T-helper 17 cell (primary cell): ENCODE results near the gene TXN. TPM values are rescaled to one million over a fixed set of nuclear protein-coding genes. Genes with fewer than 3 reads are reported as not detected.
"Not testable (repeated sequence)": the region's sequence is repeated elsewhere in the genome, so short reads cannot be mapped to it uniquely, and the experiment has no call there.

Experiments
- ATAC-seq: fragments of 150-1000 bp; cut with Tn5 transposase; 2 replicates; pipeline ENCODE4 v1.10.0; 2021; ENCODE audit warnings: mild to moderate bottlenecking, moderate library complexity
- DNase-seq, 3 donors: peaks; one replicate each; pipeline versions ENCODE4 v3.0.0 to v3.0.0-alpha.2; 2020 to 2021
- H3K9me3 ChIP-seq: one replicate; pipeline ENCODE4 v1.7.0; 2013; ENCODE audit warnings: low read length, mild to moderate bottlenecking; ENCODE audit not compliant: control insufficient read depth, poor library complexity, severe bottlenecking
- H3K27ac Mint-ChIP-seq: one replicate; pipeline ENCODE4 v1.8.0; 2022; ENCODE audit warnings: mild to moderate bottlenecking, moderate library complexity, mixed read lengths
- H3K27me3 Mint-ChIP-seq: one replicate; pipeline ENCODE4 v1.8.0; 2022; ENCODE audit warnings: mixed read lengths
- H3K36me3 Mint-ChIP-seq: one replicate; pipeline ENCODE4 v1.8.0; 2022; ENCODE audit warnings: low read depth, mixed read lengths
- H3K4me1 Mint-ChIP-seq: one replicate; pipeline ENCODE4 v1.8.0; 2022; ENCODE audit warnings: mild to moderate bottlenecking, mixed read lengths
- H3K4me3 Mint-ChIP-seq: one replicate; pipeline ENCODE4 v1.8.0; 2022; ENCODE audit warnings: mild to moderate bottlenecking, moderate library complexity, mixed read lengths
- total RNA-seq, 4 donors: library from RNA in 2 of 4; stranded (reverse) in 2 of 4; gene quantifications; one replicate each; pipeline ENCODE4 v1.2.3 and lab custom pipeline; 2022 to 2026

TXN gene
- total RNA-seq, 2 donors from 2014 or later, result 55.4 to 102 TPM

DNA sequence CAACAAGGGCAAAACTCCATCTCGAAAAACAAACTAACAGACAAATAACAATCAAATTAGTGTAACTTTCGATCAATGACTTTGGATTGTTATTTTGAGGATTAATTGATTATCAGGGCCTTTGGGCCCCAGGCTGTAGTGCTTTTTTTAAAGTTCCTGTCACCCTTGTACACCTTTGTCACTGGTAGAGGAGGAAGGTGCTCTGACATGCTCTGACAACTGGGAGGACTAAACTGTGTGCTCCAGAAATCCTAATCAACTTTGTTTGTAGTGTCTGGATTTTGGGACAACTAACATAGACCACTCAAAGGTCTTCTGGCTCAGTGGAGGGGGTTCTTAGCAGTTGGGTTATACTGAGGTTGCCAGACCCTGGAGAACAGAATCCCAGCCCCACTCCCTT lies 1.8 kb downstream of the TXN start:
- Mint-ChIP-seq H3K4me1 (peaks cover 46% of the 10 kb centered on the region), H3K27me3 (no peaks in the 10 kb centered on the region), H3K36me3 (peaks cover 2% of the 10 kb centered on the region), H3K27ac (peak overlapping the region; percentile 94), H3K4me3 (peak overlapping the region; percentile 97)
- no peaks in the 10 kb centered on the region for H3K9me3 ChIP-seq
- no peak for DNase-seq
- ATAC-seq, result no peak

DNA sequence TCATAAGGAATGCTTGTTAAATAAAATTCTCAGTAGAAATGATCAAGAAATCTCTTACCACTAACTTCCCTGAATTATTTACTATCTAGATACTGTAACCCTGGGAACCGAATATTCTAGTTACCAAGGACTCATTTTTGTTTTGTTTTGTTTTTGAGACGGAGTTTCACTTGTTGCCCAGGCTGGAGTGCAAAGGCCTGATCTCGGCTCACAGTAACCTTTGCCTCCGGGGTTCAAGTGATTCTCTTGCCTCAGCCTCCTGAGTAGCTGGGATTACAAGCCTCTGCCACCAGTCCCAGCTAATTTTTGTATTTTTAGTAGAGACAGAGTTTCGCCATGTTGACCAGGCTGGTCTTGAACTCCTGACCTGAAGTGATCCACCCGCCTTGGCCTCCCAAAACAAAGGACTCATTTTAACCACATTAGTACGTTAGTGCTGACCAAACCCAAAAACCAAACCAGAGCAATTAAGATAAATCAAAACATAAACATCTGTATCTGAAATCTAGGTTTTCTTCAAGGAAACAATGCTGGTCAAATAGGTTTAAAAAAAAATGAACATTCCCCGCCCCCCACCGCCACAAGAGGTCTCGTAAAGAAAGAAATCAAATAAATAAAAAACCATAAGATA lies 3.7 kb downstream of the TXN start:
- Mint-ChIP-seq H3K36me3 (peaks cover 2% of the 10 kb centered on the region), H3K4me1 (peaks cover 42% of the 10 kb centered on the region), H3K4me3 (peak overlapping the region; percentile 53), H3K27ac (peak overlapping the region; percentile 94), H3K27me3 (no peaks in the 10 kb centered on the region)
- DNase-seq, result no peak
- ATAC-seq, result peak; percentile 3
- no peaks in the 10 kb centered on the region for H3K9me3 ChIP-seq

DNA sequence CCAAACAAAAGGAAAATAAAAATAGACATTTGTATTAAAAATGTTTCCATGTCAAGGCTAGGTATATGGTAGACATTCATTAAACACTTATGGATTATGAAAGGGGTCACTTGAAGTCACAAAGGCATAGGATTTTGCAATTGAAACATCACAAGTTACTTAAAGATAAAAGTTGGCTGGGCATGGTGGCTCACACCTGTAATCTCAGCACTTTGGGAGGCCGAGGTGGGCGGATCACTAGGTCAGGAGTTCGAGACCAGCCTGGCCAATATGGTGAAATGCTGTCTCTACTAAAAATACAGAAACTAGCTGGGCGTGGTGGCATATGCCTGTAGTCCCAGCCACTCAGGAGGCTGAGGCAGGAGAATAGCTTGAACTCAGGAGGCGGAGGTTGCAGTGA lies 4.5 kb downstream of the TXN start:
- not testable (repeated sequence) for DNase-seq, H3K36me3 Mint-ChIP-seq, H3K4me3 Mint-ChIP-seq, H3K9me3 ChIP-seq, H3K27me3 Mint-ChIP-seq, ATAC-seq
- Mint-ChIP-seq H3K27ac (peak overlapping the region; percentile 94), H3K4me1 (peaks cover 34% of the 10 kb centered on the region)

DNA sequence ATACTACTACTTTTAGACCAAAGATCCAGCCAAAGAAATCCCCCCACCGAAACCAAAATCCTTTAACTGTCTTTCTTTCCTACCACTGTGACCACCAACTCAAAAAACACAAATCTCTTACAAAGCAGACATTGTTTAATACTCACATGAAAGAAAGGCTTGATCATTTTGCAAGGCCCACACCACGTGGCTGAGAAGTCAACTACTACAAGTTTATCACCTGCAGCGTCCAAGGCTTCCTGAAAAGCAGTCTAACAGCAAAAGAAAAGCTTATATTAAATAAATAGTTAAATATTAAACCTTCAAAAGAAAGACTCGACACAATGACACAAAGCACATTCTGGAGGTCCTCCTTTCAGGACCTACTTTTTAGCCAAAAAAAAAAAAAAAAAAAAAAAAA lies 5.1 kb downstream of the TXN start:
- Mint-ChIP-seq H3K27ac (peak overlapping the region; percentile 94), H3K27me3 (no peaks in the 10 kb centered on the region), H3K4me1 (peaks cover 32% of the 10 kb centered on the region), H3K4me3 (no peak overlapping the region), H3K36me3 (peaks cover under 1% of the 10 kb centered on the region)
- DNase-seq (no peak), ATAC-seq (no peak)
- H3K9me3 ChIP-seq, result no peaks in the 10 kb centered on the region

DNA sequence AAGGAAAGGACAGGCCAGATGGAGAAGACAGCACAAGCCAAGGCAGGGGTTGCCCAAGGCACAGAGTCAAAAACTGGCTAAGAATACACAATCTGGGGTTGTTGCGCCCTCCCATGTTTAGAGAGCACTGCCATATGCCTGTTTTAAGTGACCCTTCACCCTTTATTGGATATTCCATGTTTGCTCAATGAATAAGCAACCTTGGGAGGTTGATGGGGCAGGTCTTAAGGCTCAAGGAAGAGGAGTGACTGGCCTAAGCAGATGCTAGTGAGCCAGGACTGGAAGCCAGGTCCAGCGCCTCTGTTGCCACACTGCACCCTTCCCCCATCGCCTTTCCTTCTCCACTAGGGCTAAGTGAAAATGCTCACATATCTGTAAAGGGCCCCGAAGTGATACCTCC lies 6.7 kb downstream of the TXN start:
- H3K9me3 ChIP-seq, result no peaks in the 10 kb centered on the region
- H3K4me3 Mint-ChIP-seq, result no peak overlapping the region
- no peak overlapping the region for H3K27ac Mint-ChIP-seq
- H3K36me3 Mint-ChIP-seq, result no peaks in the 10 kb centered on the region
- H3K27me3 Mint-ChIP-seq, result no peaks in the 10 kb centered on the region
- H3K4me1 Mint-ChIP-seq, result peaks cover 24% of the 10 kb centered on the region
- no peak for ATAC-seq
- DNase-seq, result no peak

DNA sequence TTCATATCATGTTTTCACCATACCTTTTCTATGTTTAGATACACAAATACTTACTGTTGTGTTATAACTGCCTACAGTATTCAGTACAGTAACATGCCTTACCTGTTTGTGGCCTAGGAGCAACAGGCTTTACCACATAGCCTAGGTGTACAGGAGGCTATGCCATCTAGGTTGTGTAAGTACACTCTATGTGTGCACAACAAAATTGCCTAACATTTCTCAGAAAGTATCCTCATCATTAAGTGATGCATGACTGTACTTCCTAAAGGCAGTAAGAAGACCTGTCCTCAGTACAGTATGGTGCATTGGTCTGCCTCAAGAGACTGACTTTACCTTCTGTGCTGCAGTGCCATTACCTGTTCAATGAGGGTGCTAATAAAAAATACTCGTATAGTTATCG lies 7.9 kb downstream of the TXN start:
- peaks cover 14% of the 10 kb centered on the region for H3K4me1 Mint-ChIP-seq
- no peak overlapping the region for H3K4me3 Mint-ChIP-seq
- H3K36me3 Mint-ChIP-seq, result no peaks in the 10 kb centered on the region
- ATAC-seq (no peak), DNase-seq (no peak)
- no peaks in the 10 kb centered on the region for H3K27me3 Mint-ChIP-seq
- no peak overlapping the region for H3K27ac Mint-ChIP-seq
- no peaks in the 10 kb centered on the region for H3K9me3 ChIP-seq

DNA sequence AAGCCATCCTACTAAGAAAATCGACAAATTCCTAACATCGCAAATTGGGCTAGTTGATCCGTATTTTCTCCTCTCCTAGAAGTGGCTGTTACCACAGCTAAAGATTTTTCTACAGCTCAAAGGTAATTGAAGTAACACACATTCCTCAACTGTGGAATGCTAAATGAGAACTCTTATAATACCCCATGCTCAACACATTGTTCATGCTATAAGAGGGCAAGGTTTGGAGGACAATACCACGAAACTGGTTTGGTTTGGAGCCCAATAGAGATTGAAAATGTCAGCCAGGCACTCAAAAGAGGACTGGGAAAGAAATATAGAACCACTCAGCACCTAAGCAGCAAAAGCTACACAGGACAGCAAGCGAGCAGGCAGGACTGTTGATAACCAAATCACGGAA lies 10.1 kb downstream of the TXN start:
- no peaks in the 10 kb centered on the region for H3K9me3 ChIP-seq
- H3K4me3 Mint-ChIP-seq, result no peak overlapping the region
- H3K27me3 Mint-ChIP-seq, result no peaks in the 10 kb centered on the region
- no peaks in the 10 kb centered on the region for H3K36me3 Mint-ChIP-seq
- DNase-seq (no peak), ATAC-seq (no peak)
- H3K27ac Mint-ChIP-seq, result no peak overlapping the region
- H3K4me1 Mint-ChIP-seq, result peaks cover 4% of the 10 kb centered on the region

DNA sequence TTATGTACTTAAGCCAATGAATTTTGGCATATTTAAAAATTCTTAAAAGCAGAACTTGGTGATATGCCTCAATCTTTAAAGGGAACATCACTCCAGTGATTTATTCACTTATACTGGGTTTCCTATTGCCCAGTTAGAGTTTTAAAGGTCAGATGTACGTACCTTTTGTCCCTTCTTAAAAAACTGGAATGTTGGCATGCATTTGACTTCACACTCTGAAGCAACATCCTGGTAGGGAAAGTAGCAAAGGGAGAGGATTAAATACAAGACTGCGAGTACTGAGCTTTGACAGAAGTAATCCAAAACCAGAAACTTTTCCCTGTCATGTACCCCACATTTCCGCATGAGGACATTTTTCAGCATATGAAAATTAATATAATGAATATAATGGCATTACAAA lies 11.7 kb downstream of the TXN start:
- no peaks in the 10 kb centered on the region for H3K9me3 ChIP-seq
- no peak for DNase-seq
- H3K4me1 Mint-ChIP-seq, result peaks cover 2% of the 10 kb centered on the region
- no peak overlapping the region for H3K27ac Mint-ChIP-seq
- H3K27me3 Mint-ChIP-seq, result no peaks in the 10 kb centered on the region
- no peak for ATAC-seq
- no peaks in the 10 kb centered on the region for H3K36me3 Mint-ChIP-seq
- H3K4me3 Mint-ChIP-seq, result no peak overlapping the region

DNA sequence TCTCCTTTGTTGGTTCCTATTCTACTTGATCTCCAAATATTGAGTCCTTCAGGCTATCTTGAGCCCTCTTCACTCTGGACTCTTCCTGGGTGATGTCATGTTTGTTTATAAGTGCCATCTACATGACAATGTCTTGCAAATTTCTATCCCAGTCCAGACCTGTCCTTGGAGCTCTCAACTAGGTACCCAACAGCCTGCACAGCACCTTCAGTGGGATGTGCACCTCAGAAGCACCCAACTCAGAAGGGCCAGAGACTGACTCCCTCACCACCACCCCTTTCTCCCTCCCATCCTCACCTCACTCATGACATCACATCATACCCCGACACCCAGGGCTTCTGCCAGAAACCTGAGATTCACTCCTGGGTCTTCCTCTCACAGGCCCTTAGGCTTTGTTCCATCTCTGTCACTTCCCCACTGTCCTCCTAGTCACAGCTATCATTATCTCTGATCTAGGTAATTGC lies 14.4 kb downstream of the TXN start:
- no peaks in the 10 kb centered on the region for H3K9me3 ChIP-seq
- Mint-ChIP-seq H3K27ac (no peak overlapping the region), H3K4me3 (no peak overlapping the region), H3K4me1 (no peaks in the 10 kb centered on the region), H3K27me3 (no peaks in the 10 kb centered on the region), H3K36me3 (no peaks in the 10 kb centered on the region)
- DNase-seq (no peak), ATAC-seq (peak; percentile 29)

DNA sequence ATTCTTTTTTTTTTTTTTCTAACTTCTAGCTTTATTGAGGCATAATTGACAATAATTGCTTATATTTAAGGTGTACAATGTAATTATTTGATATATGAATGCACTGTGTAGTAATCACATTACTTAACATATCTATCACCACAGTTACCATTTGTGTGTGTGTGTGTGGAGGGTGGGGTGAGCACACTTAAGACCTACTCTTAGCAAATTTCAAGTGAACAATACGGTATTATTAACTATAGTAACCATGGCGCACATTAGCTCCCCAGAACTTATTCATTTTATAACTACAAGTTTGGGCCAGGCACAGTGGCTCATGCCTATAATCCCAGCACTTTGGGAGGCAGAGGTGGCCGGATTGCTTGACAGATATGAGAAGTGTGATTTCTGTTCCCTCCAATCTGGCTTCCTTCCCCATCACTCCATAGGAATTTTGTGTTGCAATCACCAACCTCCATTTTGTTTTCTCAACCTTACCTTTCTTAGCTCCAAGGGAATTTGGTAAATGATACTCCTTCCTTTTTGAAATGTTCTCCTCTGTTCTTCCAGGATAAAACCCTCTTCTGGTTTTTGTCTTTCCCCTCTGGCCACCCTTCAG lies 14.9 kb downstream of the TXN start:
- DNase-seq (no peak), ATAC-seq (peak; percentile 21)
- Mint-ChIP-seq H3K27me3 (no peaks in the 10 kb centered on the region), H3K27ac (no peak overlapping the region), H3K36me3 (no peaks in the 10 kb centered on the region), H3K4me1 (no peaks in the 10 kb centered on the region), H3K4me3 (no peak overlapping the region)
- H3K9me3 ChIP-seq, result no peaks in the 10 kb centered on the region

DNA sequence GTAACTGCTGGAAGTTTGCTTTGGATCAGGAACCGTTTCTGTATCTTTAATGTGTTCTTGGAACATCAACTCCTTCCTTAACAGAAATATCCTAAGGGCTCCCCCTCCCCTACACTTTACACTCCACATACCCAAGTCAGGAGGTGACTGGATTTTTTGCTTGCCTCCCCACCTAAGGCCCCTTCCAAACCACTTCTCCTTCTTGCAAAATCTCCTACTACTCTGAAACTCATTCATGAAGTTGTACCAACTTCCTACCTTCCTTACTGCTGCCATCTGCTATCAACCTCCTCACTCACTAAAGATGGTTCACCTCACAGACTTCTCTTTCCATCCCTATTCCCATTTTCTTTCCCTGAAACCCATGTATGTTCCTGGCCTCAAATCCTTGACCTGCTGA lies 16.1 kb downstream of the TXN start:
- no peaks in the 10 kb centered on the region for H3K36me3 Mint-ChIP-seq
- no peaks in the 10 kb centered on the region for H3K27me3 Mint-ChIP-seq
- no peaks in the 10 kb centered on the region for H3K4me1 Mint-ChIP-seq
- peak; percentile 13 for ATAC-seq
- no peak for DNase-seq
- no peak overlapping the region for H3K27ac Mint-ChIP-seq
- H3K4me3 Mint-ChIP-seq, result no peak overlapping the region
- no peaks in the 10 kb centered on the region for H3K9me3 ChIP-seq

DNA sequence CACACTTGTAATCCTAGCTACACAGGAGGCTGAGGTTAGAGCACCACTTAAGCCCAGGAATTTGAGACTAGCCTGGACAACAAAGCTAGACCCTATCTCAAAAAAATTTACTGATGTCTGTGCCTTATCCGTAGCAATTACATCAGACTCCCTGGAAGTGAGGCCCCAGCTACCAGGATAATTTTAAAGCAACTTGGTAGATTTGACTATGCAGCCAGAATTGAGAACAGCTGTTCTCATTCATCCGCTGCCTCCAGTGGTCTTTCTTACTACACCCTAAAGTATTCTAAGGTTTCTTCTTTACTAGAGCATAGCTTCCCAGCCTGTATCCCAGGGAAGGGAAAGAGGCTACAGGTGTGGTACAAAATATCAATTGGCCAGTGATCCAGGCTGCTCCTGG lies 28.0 kb downstream of the TXN start:
- Mint-ChIP-seq H3K36me3 (no peaks in the 10 kb centered on the region), H3K27ac (no peak overlapping the region), H3K27me3 (no peaks in the 10 kb centered on the region), H3K4me1 (no peaks in the 10 kb centered on the region), H3K4me3 (no peak overlapping the region)
- H3K9me3 ChIP-seq, result no peaks in the 10 kb centered on the region
- DNase-seq (no peak), ATAC-seq (no peak)

DNA sequence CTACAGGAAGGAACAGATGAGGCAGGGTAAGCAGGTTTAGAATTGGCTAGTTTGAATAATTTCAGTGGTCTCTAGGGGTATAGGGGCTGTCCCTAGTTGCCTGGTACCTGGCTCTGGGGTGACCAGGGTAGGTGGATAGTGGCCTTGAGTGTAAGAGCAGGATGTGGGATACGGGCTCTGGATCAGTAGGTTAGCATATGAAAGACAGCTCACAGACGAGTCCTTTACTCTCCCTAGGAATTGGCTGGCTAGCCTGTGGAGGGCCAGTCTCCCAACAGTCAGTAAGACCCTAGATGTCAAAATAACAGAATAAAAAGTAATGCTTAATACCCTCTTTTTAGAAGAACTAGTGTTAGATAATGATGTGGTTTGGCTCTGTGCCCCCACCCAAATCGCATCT lies 31.7 kb downstream of the TXN start:
- Mint-ChIP-seq H3K4me1 (no peaks in the 10 kb centered on the region), H3K4me3 (no peak overlapping the region), H3K36me3 (no peaks in the 10 kb centered on the region), H3K27me3 (peaks cover 13% of the 10 kb centered on the region), H3K27ac (no peak overlapping the region)
- H3K9me3 ChIP-seq, result no peaks in the 10 kb centered on the region
- no peak for ATAC-seq
- no peak for DNase-seq

DNA sequence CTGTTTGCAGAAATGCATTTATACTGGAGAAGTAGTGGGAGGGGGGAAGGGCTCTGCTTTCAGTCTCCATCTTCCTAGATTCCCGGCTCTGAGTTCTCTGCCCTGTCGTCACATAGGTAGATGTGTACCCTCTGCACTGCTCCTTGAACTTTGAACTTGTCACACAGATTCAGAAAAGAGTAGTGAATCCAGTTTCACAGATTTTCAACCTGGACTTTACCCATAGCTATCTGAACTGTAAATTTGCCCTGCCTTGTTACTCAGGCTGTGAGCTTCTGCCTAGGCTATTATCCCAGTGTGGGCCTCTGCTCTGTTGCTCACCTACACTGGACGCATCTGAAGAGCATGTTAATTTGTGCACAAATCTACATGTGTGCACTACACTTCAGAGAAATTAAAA lies 35.5 kb downstream of the TXN start:
- Mint-ChIP-seq H3K27me3 (peaks cover 13% of the 10 kb centered on the region), H3K36me3 (no peaks in the 10 kb centered on the region)

More for the DNA sequence above, 35.5 kb downstream of the TXN start:
- H3K4me3 Mint-ChIP-seq, result no peak overlapping the region
- H3K27ac Mint-ChIP-seq, result no peak overlapping the region
- DNase-seq (no peak), ATAC-seq (no peak)
- H3K9me3 ChIP-seq, result no peaks in the 10 kb centered on the region
- peaks cover 2% of the 10 kb centered on the region for H3K4me1 Mint-ChIP-seq
